Activated CD8-positive, alpha-beta T cell treated with anti-CD3 and anti-CD28 coated beads for 36 hours (primary cell): ENCODE results near the gene PPARD. TPM values are rescaled to one million over a fixed set of nuclear protein-coding genes. Genes with fewer than 3 reads are reported as not detected.

Experiments used
- ATAC-seq: fragments of 200-7000 bp; cut with Tn5 transposase; one replicate; pipeline ENCODE4 v1.10.0; 2021; ENCODE audit warnings: mild to moderate bottlenecking, moderate library complexity
- CTCF ChIA-PET: fragments of 350-600 bp; sonication (Branson Sonifier 250); formaldehyde crosslinking; loops from one replicate; lab custom pipeline; 2021; ENCODE audit warnings: antibody characterized with exemption; lab: Charles Lee
- POLR2A ChIA-PET: fragments of 350-600 bp; sonication (Branson Sonifier 250); formaldehyde crosslinking; loops from one replicate; lab custom pipeline; 2021; ENCODE audit warnings: antibody characterized with exemption; lab: Charles Lee
- DNase-seq: peaks from one replicate; pipeline ENCODE4 v3.0.0-alpha.2; 2020
- H3K27ac Mint-ChIP-seq: one replicate; pipeline ENCODE4 v1.8.0; 2021; ENCODE audit warnings: mild to moderate bottlenecking, mixed read lengths
- H3K27me3 Mint-ChIP-seq: one replicate; pipeline ENCODE4 v1.8.0; 2021; ENCODE audit warnings: mixed read lengths
- H3K36me3 Mint-ChIP-seq: one replicate; pipeline ENCODE4 v1.8.0; 2021; ENCODE audit warnings: low read depth, mixed read lengths
- H3K4me1 Mint-ChIP-seq: one replicate; pipeline ENCODE4 v1.8.0; 2021; ENCODE audit warnings: low read depth, mixed read lengths
- H3K4me3 Mint-ChIP-seq: one replicate; pipeline ENCODE4 v1.8.0; 2021; ENCODE audit warnings: mild to moderate bottlenecking, moderate library complexity, mixed read lengths
- H3K9me3 Mint-ChIP-seq: one replicate; pipeline ENCODE4 v1.8.0; 2021; ENCODE audit warnings: mixed read lengths
- intact Hi-C: fragments of 100-400 bp; cut with micrococcal nuclease; formaldehyde crosslinking; loops from one replicate; pipeline ENCODE4 v1.10.0; 2022
- total RNA-seq, 2 experiments: library from RNA; stranded (reverse); gene quantifications; one replicate each; pipeline ENCODE4 v1.2.3, GENCODE V29; 2021
- TF ChIP-seq, protein P1 (sequence below): fragments of 200-600 bp; IDR thresholded peaks from one replicate; pipeline ENCODE4 v1.8.0; 2022; ENCODE audit warnings: antibody characterized with exemption, mild to moderate bottlenecking

Gene PPARD
- total RNA-seq, 2 experiments from 2014 or later, result 26.6 to 26.7 TPM

DNA sequence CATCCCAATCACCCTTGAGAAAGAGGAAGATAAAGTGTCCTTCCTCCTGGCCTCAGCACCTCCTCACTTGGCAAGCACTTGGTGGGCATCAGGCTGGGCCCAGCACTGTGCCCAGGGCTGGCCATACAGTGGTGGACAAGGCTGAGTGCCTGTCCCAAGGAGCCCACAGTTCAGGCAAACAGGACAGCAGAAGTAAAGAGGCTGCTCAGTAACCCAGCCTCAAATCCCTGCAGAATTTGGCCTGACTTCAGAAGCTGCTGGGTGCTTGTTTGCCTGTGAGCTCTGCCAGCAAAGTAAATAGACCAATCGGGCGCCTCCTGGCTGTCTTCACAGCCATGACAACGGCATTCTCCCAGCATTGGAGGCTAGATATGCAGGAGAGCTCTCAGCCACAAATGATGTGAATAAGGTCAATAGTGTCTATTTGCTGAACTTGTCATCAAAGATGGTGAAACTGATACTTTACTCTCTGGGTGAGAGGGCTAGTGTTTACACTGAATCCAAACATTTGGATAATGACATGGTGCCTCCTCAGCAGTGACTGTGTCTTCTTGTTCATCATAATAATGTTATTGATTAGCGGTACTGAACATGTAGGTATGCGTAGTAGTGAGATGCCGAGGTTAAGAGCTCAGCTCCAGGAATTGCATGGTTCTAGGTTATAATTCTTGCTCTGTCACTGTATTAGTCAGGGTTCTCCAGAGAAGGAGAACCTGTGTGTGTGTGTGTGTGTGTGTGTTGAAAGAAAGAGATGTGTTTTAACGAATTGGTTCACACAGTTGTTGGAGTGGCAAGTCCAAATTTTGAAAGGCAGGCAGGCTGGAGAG is 72.9 kb downstream of the PPARD start:
- peak overlapping the region; percentile 52 for H3K27ac Mint-ChIP-seq
- ChIA-PET POLR2A (interaction anchor here (1.1 kb wide), 1 partner anchor 27 kb away, joined by 3 read pairs; no protein-coding TSS in a partner anchor), CTCF (interaction anchor here (1.1 kb wide), 1 partner anchor 72 kb away, joined by 3 read pairs; no protein-coding TSS in a partner anchor)
- intact Hi-C loops, result no loop called here
- H3K36me3 Mint-ChIP-seq, result peaks cover 41% of the 10 kb centered on the region
- no peaks in the 10 kb centered on the region for H3K9me3 Mint-ChIP-seq
- peak; percentile 48 for DNase-seq
- peaks cover 50% of the 10 kb centered on the region for H3K4me1 Mint-ChIP-seq
- no peak overlapping the region for H3K4me3 Mint-ChIP-seq
- TF ChIP-seq, protein P1, sequence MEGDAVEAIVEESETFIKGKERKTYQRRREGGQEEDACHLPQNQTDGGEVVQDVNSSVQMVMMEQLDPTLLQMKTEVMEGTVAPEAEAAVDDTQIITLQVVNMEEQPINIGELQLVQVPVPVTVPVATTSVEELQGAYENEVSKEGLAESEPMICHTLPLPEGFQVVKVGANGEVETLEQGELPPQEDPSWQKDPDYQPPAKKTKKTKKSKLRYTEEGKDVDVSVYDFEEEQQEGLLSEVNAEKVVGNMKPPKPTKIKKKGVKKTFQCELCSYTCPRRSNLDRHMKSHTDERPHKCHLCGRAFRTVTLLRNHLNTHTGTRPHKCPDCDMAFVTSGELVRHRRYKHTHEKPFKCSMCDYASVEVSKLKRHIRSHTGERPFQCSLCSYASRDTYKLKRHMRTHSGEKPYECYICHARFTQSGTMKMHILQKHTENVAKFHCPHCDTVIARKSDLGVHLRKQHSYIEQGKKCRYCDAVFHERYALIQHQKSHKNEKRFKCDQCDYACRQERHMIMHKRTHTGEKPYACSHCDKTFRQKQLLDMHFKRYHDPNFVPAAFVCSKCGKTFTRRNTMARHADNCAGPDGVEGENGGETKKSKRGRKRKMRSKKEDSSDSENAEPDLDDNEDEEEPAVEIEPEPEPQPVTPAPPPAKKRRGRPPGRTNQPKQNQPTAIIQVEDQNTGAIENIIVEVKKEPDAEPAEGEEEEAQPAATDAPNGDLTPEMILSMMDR, result peak; percentile 17
- ATAC-seq, result peak; percentile 31
- no peaks in the 10 kb centered on the region for H3K27me3 Mint-ChIP-seq

DNA sequence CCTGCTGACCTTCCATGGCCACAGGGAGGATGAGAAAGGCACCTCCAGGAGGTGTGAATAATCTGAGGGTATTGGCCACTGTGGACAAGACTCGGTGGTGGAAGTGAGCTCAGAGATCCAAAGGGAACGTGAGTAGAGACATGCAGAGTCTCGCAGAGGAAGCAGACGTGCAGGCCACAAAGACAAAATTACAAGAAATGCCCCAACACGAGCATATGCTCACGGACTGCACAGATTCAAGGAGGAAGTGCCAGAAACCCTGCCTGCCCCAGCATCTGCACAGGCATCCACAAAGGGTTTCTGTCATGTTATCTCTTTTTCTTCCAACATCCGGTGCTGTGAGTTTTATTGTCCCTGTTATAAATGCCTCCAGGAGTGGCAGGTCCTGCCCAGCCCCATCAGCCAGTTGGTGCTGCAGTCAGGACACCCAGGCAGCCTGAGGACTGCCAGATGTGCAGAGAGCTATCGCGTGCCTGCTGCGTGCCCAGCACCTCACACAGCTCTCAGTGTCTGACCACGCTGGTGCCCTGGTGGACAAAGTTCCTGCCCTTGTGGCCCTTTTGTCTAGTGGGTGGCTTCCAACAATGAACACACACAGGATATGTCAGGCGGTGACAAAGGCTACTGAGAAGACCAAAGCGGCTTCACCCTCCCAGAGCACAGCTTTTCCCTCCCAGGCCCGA is 75.8 kb downstream of the PPARD start:
- ChIA-PET CTCF (interaction anchor here (1.0 to 4.5 kb wide), 6 partner anchors 9 to 90 kb away, joined by 3 to 43 read pairs (median 6); no protein-coding TSS in a partner anchor), POLR2A (interaction anchor here (0.8 to 2.0 kb wide), 6 partner anchors 11 to 57 kb away, joined by 3 to 7 read pairs (median 4); partner anchors contain the start of gene RPL10A)
- Mint-ChIP-seq H3K27me3 (no peaks in the 10 kb centered on the region), H3K27ac (peak overlapping the region; percentile 87), H3K36me3 (peaks cover 30% of the 10 kb centered on the region), H3K4me3 (peak overlapping the region; percentile 7), H3K9me3 (no peaks in the 10 kb centered on the region), H3K4me1 (peaks cover 35% of the 10 kb centered on the region)
- intact Hi-C loops, result no loop called here
- DNase-seq (peak; percentile 59), ATAC-seq (peak; percentile 70)
- TF ChIP-seq, protein P1, result no peak

DNA sequence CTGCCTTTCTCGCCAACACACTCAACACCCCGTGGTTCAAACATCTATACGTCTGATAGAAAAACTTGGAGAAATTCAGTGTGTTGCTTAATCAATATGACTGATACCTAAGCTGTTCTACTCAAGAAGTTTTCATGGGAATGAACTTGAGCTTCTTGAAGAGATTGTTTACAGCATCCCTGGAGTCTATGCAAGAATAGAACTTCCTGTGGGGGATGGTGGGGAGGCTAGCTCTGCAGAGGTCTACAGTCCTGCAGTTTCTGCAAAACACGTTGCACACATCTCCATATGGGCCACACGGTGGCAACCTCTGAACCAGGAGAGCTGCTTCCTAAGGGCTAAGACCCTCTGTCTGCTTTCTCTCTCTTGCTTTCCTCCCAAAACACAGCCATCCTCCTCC is 77.1 kb downstream of the PPARD start:
- ChIA-PET CTCF (interaction anchor here (0.8 to 4.5 kb wide), 8 partner anchors 10 to 71 kb away, joined by 3 to 43 read pairs (median 5); partner anchors contain the start of genes FANCE and RPL10A), POLR2A (interaction anchor here (1.0 to 2.0 kb wide), 4 partner anchors 8 to 59 kb away, joined by 3 to 7 read pairs (median 3); partner anchors contain the start of gene RPL10A)
- peaks cover 27% of the 10 kb centered on the region for H3K36me3 Mint-ChIP-seq
- no peaks in the 10 kb centered on the region for H3K9me3 Mint-ChIP-seq
- no peaks in the 10 kb centered on the region for H3K27me3 Mint-ChIP-seq
- no peak overlapping the region for H3K4me3 Mint-ChIP-seq
- ATAC-seq, result peak; percentile 32
- peak overlapping the region; percentile 87 for H3K27ac Mint-ChIP-seq
- H3K4me1 Mint-ChIP-seq, result peaks cover 35% of the 10 kb centered on the region
- peak; percentile 44 for DNase-seq
- TF ChIP-seq, protein P1, result no peak
- intact Hi-C loops, result no loop called here

DNA sequence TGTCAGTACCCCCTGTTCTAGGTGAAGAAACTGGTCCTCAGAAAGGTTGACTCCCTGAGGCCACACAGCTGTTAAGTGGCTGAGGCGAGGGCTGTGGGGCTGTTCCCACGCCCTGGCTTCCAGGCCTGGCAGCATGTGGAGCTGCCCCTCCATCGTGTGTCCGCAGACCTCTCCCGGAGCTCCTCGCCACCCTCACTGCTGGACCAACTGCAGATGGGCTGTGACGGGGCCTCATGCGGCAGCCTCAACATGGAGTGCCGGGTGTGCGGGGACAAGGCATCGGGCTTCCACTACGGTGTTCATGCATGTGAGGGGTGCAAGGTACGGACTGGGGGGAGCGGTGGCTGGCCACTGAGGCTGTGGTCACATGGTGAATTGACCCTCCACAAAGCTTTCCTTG is 77.6 kb downstream of the PPARD start:
- no peak overlapping the region for H3K4me3 Mint-ChIP-seq

More for the DNA sequence above, 77.6 kb downstream of the PPARD start:
- intact Hi-C loops, result no loop called here
- Mint-ChIP-seq H3K9me3 (no peaks in the 10 kb centered on the region), H3K36me3 (peaks cover 30% of the 10 kb centered on the region), H3K4me1 (peaks cover 33% of the 10 kb centered on the region), H3K27ac (no peak overlapping the region), H3K27me3 (no peaks in the 10 kb centered on the region)
- ATAC-seq, result no peak
- TF ChIP-seq, protein P1, result no peak
- ChIA-PET CTCF (interaction anchor here (0.8 to 4.5 kb wide), 8 partner anchors 11 to 72 kb away, joined by 3 to 43 read pairs (median 5); partner anchors contain the start of genes FANCE and RPL10A), POLR2A (interaction anchor here (1.6 to 2.0 kb wide), 2 partner anchors 9 to 48 kb away, joined by 3 to 7 read pairs; partner anchors contain the start of gene RPL10A)
- no peak for DNase-seq
